SK-N-SH treated with all-trans-retinoic acid at 6 μM for 48 hours (cell line): ENCODE data around the gene NANOS1.

Experiments
- ATAC-seq: fragments of 200-7000 bp; cut with Tn5 transposase; 3 replicates; pipeline ENCODE4 v1.9.1; 2020; ENCODE audit warnings: mild to moderate bottlenecking, moderate library complexity
- ARNTL ChIP-seq: fragments of 450-650 bp; formaldehyde crosslinking; IDR thresholded peaks from 2 replicates; pipeline ENCODE4 v1.5.0; 2020; ENCODE audit warnings: low read depth, mild to moderate bottlenecking, moderate library complexity, borderline replicate concordance
- BACH2 ChIP-seq: fragments of 250-450 bp; sonication (Bioruptor Pico); IDR thresholded peaks from 2 replicates; pipeline ENCODE4 v1.9.0; 2021; ENCODE audit warnings: mild to moderate bottlenecking, borderline replicate concordance
- CSDC2 ChIP-seq: fragments of 250-450 bp; sonication (Bioruptor Pico); IDR thresholded peaks from 2 replicates; pipeline ENCODE4 v1.5.0; 2020; ENCODE audit warnings: mild to moderate bottlenecking, moderate library complexity
- ESRRG ChIP-seq: fragments of 250-450 bp; sonication (Bioruptor Pico); IDR thresholded peaks from 2 replicates; pipeline ENCODE4 v1.6.1; 2021; ENCODE audit warnings: mild to moderate bottlenecking
- GLIS3 ChIP-seq: fragments of 250-450 bp; sonication (Bioruptor Pico); IDR thresholded peaks from 2 replicates; pipeline ENCODE4 v1.5.0; 2020; ENCODE audit warnings: mild to moderate bottlenecking, moderate library complexity
- OSR1 ChIP-seq: fragments of 250-450 bp; sonication (Bioruptor Pico); IDR thresholded peaks from 2 replicates; pipeline ENCODE4 v1.8.0; 2022; ENCODE audit warnings: moderate library complexity, mild to moderate bottlenecking, inconsistent platforms
- PPARA ChIP-seq: fragments of 250-450 bp; sonication (Bioruptor Pico); IDR thresholded peaks from 2 replicates; pipeline ENCODE4 v1.5.0; 2020; ENCODE audit warnings: mild to moderate bottlenecking, borderline replicate concordance
- SNAI2 ChIP-seq: fragments of 250-450 bp; sonication (Bioruptor Pico); IDR thresholded peaks from 2 replicates; pipeline ENCODE4 v1.5.0; 2020; ENCODE audit warnings: mild to moderate bottlenecking, moderate library complexity
- TCF4 ChIP-seq: fragments of 250-450 bp; sonication (Bioruptor Pico); IDR thresholded peaks from 2 replicates; pipeline ENCODE4 v1.8.0; 2021; ENCODE audit warnings: mild to moderate bottlenecking, moderate library complexity, borderline replicate concordance
- TOX ChIP-seq: fragments of 250-450 bp; sonication (Bioruptor Pico); IDR thresholded peaks from 2 replicates; pipeline ENCODE4 v1.8.0; 2021; ENCODE audit warnings: mild to moderate bottlenecking, moderate library complexity, borderline replicate concordance
- ZC3H10 ChIP-seq: fragments of 250-450 bp; sonication (Bioruptor Pico); IDR thresholded peaks from 2 replicates; pipeline ENCODE4 v1.5.1; 2021; ENCODE audit warnings: mild to moderate bottlenecking, moderate library complexity
- ZFP3 ChIP-seq: fragments of 250-450 bp; sonication (Bioruptor Pico); IDR thresholded peaks from 2 replicates; pipeline ENCODE4 v1.5.0; 2020; ENCODE audit warnings: mild to moderate bottlenecking, moderate library complexity
- ZFP30 ChIP-seq: fragments of 450-650 bp; formaldehyde crosslinking; IDR thresholded peaks from 2 replicates; pipeline ENCODE4 v1.5.0; 2022; ENCODE audit warnings: mild to moderate bottlenecking, moderate library complexity
- ZNF565 ChIP-seq: fragments of 450-650 bp; formaldehyde crosslinking; conservative IDR thresholded peaks from 2 replicates; pipeline ENCODE4 v1.5.0; 2020; ENCODE audit warnings: low read depth, mild to moderate bottlenecking, moderate library complexity
- ZNF70 ChIP-seq: fragments of 450-650 bp; formaldehyde crosslinking; IDR thresholded peaks from 2 replicates; pipeline ENCODE4 v1.5.0; 2020; ENCODE audit warnings: mild to moderate bottlenecking, moderate library complexity
- ZNF8 ChIP-seq: fragments of 450-650 bp; formaldehyde crosslinking; IDR thresholded peaks from 2 replicates; pipeline ENCODE4 v1.5.0; 2020; ENCODE audit warnings: mild to moderate bottlenecking, moderate library complexity
- TF ChIP-seq, protein P1 (sequence below): fragments of 250-450 bp; sonication (Bioruptor Pico); IDR thresholded peaks from 2 replicates; pipeline ENCODE4 v1.8.0; 2021; ENCODE audit warnings: low read depth, mild to moderate bottlenecking, moderate library complexity, borderline replicate concordance
- TF ChIP-seq, protein P2 (sequence below): fragments of 250-450 bp; sonication (Bioruptor Pico); IDR thresholded peaks from 2 replicates; pipeline ENCODE4 v1.5.0; 2020; ENCODE audit warnings: mild to moderate bottlenecking, moderate library complexity
- TF ChIP-seq, protein P3 (sequence below): fragments of 250-450 bp; sonication (Bioruptor Pico); IDR thresholded peaks from 2 replicates; pipeline ENCODE4 v1.5.1; 2020; ENCODE audit warnings: low read depth, mild to moderate bottlenecking, moderate library complexity
- TF ChIP-seq, protein P4 (sequence below): fragments of 250-450 bp; sonication (Bioruptor Pico); IDR thresholded peaks from 2 replicates; pipeline ENCODE4 v1.8.0; 2020; ENCODE audit warnings: mild to moderate bottlenecking, moderate library complexity, borderline replicate concordance
- TF ChIP-seq, protein P5 (sequence below): fragments of 250-450 bp; sonication (Bioruptor Pico); IDR thresholded peaks from 2 replicates; pipeline ENCODE4 v1.5.1; 2021; ENCODE audit warnings: mild to moderate bottlenecking, moderate library complexity

The NANOS1 gene

DNA sequence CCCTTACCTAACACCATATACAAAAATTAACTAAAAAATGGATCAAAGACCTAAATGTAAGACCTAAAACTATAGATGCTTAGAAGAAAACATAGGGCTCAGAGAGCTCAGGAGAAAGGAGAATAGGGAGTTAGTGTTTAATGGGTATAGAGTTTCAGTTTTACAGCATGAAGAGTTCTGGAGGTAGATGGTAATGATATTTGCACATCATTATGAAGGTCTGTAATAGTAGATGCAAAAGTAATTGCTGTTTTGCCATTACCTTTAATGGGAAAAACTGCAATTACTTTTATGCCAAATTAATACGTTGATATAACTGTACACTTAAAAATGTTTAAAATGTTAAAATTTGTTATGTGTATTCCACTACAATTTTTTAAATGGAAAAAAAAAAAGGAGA is 39.2 kb upstream of the NANOS1 start:
- ATAC-seq = no peak
- TF ChIP-seq ZNF565 (CRISPR knock-in tag) (no peak), ESRRG (CRISPR knock-in tag) (no peak), ARNTL (no peak), GLIS3 (CRISPR knock-in tag) (no peak), OSR1 (CRISPR knock-in tag) (no peak), ZNF8 (CRISPR knock-in tag) (no peak), ZNF70 (CRISPR knock-in tag) (no peak)
- TF ChIP-seq, protein P1, sequence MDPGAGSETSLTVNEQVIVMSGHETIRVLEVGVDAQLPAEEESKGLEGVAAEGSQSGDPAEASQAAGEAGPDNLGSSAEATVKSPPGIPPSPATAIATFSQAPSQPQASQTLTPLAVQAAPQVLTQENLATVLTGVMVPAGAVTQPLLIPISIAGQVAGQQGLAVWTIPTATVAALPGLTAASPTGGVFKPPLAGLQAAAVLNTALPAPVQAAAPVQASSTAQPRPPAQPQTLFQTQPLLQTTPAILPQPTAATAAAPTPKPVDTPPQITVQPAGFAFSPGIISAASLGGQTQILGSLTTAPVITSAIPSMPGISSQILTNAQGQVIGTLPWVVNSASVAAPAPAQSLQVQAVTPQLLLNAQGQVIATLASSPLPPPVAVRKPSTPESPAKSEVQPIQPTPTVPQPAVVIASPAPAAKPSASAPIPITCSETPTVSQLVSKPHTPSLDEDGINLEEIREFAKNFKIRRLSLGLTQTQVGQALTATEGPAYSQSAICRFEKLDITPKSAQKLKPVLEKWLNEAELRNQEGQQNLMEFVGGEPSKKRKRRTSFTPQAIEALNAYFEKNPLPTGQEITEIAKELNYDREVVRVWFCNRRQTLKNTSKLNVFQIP (CRISPR knock-in tag) = no peak
- TF ChIP-seq, protein P2, sequence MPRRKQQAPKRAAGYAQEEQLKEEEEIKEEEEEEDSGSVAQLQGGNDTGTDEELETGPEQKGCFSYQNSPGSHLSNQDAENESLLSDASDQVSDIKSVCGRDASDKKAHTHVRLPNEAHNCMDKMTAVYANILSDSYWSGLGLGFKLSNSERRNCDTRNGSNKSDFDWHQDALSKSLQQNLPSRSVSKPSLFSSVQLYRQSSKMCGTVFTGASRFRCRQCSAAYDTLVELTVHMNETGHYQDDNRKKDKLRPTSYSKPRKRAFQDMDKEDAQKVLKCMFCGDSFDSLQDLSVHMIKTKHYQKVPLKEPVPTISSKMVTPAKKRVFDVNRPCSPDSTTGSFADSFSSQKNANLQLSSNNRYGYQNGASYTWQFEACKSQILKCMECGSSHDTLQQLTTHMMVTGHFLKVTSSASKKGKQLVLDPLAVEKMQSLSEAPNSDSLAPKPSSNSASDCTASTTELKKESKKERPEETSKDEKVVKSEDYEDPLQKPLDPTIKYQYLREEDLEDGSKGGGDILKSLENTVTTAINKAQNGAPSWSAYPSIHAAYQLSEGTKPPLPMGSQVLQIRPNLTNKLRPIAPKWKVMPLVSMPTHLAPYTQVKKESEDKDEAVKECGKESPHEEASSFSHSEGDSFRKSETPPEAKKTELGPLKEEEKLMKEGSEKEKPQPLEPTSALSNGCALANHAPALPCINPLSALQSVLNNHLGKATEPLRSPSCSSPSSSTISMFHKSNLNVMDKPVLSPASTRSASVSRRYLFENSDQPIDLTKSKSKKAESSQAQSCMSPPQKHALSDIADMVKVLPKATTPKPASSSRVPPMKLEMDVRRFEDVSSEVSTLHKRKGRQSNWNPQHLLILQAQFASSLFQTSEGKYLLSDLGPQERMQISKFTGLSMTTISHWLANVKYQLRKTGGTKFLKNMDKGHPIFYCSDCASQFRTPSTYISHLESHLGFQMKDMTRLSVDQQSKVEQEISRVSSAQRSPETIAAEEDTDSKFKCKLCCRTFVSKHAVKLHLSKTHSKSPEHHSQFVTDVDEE = no peak
- TF ChIP-seq, protein P3, sequence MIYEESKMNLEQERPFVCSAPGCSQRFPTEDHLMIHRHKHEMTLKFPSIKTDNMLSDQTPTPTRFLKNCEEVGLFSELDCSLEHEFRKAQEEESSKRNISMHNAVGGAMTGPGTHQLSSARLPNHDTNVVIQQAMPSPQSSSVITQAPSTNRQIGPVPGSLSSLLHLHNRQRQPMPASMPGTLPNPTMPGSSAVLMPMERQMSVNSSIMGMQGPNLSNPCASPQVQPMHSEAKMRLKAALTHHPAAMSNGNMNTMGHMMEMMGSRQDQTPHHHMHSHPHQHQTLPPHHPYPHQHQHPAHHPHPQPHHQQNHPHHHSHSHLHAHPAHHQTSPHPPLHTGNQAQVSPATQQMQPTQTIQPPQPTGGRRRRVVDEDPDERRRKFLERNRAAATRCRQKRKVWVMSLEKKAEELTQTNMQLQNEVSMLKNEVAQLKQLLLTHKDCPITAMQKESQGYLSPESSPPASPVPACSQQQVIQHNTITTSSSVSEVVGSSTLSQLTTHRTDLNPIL (CRISPR knock-in tag) = no peak
- TF ChIP-seq, protein P4, sequence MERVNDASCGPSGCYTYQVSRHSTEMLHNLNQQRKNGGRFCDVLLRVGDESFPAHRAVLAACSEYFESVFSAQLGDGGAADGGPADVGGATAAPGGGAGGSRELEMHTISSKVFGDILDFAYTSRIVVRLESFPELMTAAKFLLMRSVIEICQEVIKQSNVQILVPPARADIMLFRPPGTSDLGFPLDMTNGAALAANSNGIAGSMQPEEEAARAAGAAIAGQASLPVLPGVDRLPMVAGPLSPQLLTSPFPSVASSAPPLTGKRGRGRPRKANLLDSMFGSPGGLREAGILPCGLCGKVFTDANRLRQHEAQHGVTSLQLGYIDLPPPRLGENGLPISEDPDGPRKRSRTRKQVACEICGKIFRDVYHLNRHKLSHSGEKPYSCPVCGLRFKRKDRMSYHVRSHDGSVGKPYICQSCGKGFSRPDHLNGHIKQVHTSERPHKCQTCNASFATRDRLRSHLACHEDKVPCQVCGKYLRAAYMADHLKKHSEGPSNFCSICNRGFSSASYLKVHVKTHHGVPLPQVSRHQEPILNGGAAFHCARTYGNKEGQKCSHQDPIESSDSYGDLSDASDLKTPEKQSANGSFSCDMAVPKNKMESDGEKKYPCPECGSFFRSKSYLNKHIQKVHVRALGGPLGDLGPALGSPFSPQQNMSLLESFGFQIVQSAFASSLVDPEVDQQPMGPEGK (CRISPR knock-in tag) = no peak
- TF ChIP-seq, all 23 proteins: peak for 0

DNA sequence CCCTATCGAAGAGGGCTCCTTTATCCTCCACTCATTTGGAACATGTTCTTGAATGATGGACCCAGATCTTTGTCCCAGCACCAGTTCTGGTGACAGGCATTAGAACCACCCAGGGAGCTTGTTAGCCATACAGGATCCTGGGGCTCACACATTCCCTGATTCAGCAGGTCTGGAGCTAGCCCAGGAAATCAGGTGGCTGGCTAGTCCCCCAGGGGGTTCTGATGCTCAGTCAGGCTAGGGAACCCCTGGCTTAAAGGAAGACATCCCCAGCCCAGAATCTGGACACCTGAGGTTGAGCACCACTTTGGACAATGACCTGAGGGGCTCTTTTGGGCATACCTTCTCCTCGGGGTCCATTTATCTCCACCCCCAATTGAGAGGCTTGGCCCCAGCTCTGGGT is 37.0 kb upstream of the NANOS1 start:
- ATAC-seq = no peak
- TF ChIP-seq, protein P5, sequence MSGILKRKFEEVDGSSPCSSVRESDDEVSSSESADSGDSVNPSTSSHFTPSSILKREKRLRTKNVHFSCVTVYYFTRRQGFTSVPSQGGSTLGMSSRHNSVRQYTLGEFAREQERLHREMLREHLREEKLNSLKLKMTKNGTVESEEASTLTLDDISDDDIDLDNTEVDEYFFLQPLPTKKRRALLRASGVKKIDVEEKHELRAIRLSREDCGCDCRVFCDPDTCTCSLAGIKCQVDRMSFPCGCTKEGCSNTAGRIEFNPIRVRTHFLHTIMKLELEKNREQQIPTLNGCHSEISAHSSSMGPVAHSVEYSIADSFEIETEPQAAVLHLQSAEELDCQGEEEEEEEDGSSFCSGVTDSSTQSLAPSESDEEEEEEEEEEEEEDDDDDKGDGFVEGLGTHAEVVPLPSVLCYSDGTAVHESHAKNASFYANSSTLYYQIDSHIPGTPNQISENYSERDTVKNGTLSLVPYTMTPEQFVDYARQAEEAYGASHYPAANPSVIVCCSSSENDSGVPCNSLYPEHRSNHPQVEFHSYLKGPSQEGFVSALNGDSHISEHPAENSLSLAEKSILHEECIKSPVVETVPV (CRISPR knock-in tag) = no peak
- no peak for TF ChIP-seq ZFP3 (CRISPR knock-in tag)
- no peak for TF ChIP-seq ZFP30 (CRISPR knock-in tag)
- no peak for TF ChIP-seq ZNF565 (CRISPR knock-in tag)
- TF ChIP-seq, protein P4 (CRISPR knock-in tag) = no peak
- TF ChIP-seq ZNF70 (CRISPR knock-in tag) = no peak
- TF ChIP-seq TCF4 (CRISPR knock-in tag) = no peak
- no peak for TF ChIP-seq SNAI2 (CRISPR knock-in tag)
- TF ChIP-seq ZNF8 (CRISPR knock-in tag) = no peak
- TF ChIP-seq, all 23 proteins: peak for 0

DNA sequence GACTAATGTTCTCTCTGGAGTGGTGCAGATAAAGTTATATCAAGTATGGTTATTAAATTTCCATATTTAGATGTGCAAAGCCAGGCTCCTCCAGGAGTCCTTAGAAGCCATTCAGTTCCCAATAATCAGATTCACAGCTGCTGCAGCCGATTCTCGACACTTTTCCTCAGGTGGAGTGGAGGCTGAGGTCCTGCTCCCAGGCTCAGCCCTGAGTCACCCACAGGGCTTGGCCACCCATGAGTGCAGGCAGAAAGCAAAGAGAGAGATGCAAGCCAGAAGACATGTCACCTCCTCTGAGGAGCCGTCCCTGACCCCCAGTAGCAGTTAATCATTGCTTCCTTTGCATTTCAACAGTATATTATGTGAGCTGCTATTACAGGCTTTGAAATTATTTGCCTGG is 36.3 kb upstream of the NANOS1 start:
- TF ChIP-seq ZNF8 (CRISPR knock-in tag) (no peak), ESRRG (CRISPR knock-in tag) (no peak), BACH2 (CRISPR knock-in tag) (no peak), OSR1 (CRISPR knock-in tag) (no peak), TOX (CRISPR knock-in tag) (no peak), PPARA (no peak), CSDC2 (CRISPR knock-in tag) (no peak), SNAI2 (CRISPR knock-in tag) (no peak), ARNTL (no peak), ZC3H10 (CRISPR knock-in tag) (no peak)
- TF ChIP-seq, protein P3 (CRISPR knock-in tag) = no peak
- TF ChIP-seq, protein P2 = no peak
- TF ChIP-seq, all 23 proteins: peak for 0
- ATAC-seq = no peak
